GM23248 (cell line): ENCODE results near the gene STAT4.

Experiments used
- EZH2 ChIP-seq: fragments of 200-600 bp; sonication (generic); IDR thresholded peaks from 2 replicates; pipeline ENCODE4 v1.6.1; 2018; ENCODE audit warnings: antibody characterized with exemption, mild to moderate bottlenecking; ENCODE audit not compliant: insufficient read depth, poor library complexity, severe bottlenecking
- EZH2phosphoT487 ChIP-seq: fragments of 200-600 bp; sonication (generic); IDR thresholded peaks from 2 replicates; pipeline ENCODE4 v1.6.1; 2018; ENCODE audit warnings: antibody characterized with exemption, moderate library complexity, mild to moderate bottlenecking, low read depth; ENCODE audit not compliant: insufficient read depth

DNA sequence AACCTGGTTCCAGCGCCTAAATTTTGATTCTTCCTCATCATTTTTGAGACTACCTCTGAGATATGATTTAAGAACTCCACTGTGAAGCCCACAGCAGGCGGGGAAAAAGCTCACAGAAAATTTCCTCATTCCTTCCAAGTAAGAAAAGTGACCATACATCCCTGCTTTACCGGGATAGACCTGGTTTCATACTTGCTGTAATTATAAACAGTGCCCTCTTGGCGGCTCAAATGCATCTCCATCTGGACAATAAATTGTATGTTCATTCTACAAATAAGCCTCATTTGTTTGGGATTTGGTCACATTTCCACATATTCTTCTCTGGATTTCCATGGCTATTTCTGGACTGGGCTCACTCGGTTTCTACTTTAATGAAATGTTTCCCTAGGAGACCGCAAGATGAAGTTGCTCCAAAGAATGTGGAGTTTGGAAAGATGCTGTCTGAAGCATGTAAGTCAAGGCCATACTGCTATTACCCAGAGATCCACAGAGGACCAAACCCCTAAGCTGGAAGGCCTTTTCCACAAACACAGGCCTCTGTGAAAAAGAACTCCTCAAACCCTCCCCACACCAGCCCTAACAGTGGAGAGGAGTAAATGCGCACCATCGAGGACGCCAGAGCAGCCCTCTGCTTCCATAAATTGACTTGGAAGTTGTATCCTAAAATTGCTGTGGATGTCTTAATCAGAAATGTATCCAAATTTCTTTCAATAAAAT lies 150.7 kb downstream of the STAT4 start:
- no peak for TF ChIP-seq EZH2phosphoT487
- no peak for TF ChIP-seq EZH2
